GM10847 (cell line): ENCODE data around the gene S100A16.
A peak's percentile ranks its signal among the peaks of the same experiment; 100 is the strongest.

Source experiments
- POLR2A ChIP-seq: IDR thresholded peaks from 2 replicates; pipeline ENCODE4 v1.6.1; 2011; ENCODE audit not compliant: insufficient read length; ENCODE audit errors: extremely low read depth

The S100A16 gene

DNA sequence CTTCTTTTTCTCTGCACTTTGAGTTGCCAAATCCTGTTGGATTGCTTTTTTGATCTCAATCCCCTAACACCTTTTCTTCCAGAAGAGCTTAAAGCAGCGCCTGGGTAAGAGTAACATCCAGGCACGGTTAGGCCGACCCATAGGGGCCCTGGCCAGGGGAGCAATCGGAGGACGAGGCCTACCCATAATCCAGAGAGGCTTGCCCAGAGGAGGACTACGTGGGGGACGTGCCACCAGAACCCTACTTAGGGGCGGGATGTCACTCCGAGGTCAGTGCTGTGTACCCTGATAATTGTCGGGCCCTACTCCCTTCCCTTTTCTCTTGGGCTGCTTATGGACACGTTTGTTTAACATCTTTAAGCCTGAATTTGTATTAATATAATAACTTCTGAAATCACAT lies 29.2 kb upstream of the S100A16 start:
- no peak for TF ChIP-seq POLR2A

DNA sequence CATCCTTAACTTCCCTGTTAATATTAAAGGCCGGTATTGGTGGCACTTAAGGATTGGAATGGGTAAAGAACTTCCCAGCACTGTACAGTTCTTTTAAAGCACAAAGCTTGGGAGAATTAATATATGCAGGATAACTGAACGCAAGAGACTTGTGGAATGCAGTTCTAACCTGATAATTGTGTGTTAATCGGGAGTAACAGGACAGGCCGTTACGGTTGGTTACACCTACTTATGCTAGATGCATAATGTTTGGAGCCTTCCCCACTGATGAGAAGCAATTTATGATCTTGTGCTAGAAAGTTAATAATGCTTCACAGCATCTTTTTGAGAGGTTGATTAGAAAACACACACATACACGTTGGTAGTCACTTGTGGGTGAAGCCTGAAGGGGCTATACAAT lies 27.9 kb upstream of the S100A16 start:
- no peak for TF ChIP-seq POLR2A

DNA sequence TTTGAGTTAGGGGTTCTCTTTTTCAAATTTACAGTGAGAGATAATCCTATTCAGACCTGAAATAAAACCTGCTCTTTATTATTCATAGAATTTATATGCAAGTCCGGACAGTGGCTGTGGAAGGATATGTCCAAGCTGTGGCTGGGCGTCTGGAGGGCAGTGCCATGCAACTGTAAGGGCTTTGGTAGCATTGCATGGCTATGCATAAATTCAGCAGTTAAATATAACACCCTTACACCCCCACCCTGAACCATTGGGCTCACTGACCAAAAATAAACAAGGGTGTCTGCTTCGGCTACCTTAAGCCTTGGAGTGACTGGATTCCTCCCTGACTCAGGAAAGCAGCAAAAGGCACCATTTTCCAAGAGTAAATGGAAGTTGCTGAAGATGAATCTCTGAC lies 26.3 kb upstream of the S100A16 start:
- no peak for TF ChIP-seq POLR2A

DNA sequence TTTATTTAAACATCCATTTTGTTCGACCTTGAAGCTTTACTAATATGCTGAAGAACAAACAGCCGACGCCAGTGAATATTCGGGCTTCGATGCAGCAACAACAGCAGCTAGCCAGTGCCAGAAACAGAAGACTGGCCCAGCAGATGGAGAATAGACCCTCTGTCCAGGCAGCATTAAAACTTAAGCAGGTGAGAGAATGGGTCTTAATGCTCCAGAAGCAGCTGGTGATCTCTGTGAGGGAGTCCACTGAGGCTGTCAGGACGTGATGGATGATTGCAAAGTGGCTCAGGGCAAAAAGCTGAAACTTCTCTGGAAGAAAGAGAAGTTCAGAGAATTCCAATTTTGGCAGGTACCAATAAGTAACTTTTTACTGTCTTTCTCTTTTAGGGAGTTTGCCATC lies 25.3 kb upstream of the S100A16 start:
- TF ChIP-seq POLR2A, result no peak

DNA sequence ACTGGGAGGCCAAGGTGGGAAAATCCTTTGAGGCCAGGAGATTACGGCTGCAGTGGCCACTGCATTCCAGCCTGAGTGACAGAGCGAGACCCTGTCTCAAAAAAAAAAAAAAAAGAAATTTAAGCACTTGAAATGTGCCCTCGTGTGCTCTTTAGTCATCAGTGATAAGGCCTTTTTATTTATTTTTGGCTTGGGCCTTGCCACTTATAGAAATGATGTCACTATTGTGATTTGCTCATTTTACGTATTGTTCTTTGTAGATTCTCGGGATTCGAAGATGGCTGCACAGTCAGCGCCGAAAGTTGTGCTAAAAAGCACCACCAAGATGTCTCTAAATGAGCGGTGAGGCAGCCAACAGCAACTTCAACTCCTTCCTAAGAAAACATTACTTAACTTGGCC lies 23.4 kb upstream of the S100A16 start:
- no peak for TF ChIP-seq POLR2A

DNA sequence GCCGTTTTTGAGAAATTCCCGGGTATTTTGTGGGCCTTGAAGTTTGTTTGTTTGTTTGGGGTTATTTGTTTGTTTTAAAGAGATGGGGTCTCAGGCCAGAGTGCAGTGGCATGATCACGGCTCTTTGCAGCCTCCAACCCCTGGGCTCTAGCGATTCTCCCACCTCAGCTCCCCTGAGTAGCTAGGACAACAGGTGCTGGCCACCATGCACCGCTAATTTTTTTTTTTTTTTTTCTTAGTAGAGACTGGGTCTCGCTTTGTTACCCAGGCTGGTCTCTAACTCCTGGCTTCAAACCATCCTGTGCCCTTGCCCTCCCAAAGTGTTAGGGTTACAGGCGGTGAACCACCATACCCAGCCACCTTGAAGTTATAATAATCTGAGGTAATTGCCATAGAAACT lies 22.9 kb upstream of the S100A16 start:
- TF ChIP-seq POLR2A, result no peak

DNA sequence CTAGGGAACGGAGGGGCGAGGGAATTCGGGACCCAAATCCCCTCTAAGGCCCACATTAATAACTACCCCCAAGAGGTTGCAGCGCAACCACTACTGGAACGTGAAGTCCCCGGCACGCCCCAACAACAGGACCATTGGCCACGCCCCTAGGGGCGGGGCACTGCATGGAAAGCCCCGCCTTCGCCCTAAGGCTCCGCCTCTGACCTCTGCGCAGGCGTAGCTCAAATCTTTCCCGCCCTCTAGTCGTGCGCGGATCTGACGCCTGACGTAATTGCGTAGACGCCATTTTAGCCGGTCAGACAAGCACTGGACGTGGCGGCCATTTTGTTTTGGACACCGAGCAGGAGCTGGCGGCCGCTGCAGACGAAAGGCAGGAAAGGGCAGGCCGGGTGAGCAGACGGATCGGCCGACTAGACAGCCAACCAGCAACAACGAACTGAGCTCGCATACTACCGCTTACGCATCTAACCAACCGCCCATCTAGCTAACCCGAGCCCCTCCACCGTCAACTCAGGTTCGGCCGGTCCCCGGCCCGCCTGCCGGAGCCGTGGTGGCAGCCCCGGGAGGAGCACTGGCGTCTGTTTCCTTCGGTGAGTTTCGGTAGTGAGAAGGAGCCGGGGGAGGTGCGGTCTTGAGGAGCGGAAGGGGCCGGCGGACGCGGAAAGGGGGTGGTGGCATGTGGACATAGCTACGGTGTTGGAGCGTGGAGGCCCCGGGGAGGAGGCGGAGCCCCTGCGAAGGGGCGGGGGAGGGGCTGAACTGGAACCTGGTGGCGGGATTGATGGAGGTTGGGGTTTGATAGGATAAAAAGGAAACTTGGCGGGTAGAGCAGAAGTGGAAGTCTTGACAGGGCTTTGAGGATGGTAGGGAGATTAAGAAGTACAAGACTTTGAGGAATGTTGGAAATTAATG lies 21.1 kb upstream of the S100A16 start, which contains the start of gene CHTOP:
Gene CHTOP (plus strand): TSS at position 313 of the 912 bp plus-strand sequence. CDS start 2,523 bp downstream, outside the sequence.
- TF ChIP-seq POLR2A, result peak; percentile 92

DNA sequence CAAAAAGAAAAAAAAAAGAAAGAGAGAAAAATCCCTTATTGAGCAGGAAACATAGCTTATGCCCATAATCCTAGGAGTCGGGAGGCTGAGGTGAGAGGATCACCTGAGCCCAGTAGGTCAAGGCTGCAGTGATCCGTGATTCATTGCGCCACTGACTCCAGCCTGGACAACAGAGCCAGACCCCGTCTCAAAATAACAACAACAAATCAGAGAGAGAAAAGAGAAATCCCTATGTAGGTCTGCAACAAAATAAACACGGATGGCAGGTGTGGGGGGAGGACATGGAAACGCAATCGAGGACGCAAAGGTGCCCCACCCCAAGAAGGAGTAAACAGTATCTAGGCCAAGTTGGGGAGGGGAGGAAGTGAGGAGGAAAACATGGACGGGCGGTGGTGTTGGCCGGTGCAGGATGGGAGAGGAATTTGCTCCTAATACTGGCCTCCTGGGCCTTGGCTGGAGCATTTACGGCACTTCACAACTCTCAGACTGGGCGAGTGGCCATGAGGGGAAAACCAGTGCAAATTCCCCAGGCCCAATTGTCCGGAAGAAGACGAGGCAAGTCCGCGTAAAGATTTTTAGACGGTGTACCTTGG lies 20.3 kb upstream of the S100A16 start:
- no peak for TF ChIP-seq POLR2A

DNA sequence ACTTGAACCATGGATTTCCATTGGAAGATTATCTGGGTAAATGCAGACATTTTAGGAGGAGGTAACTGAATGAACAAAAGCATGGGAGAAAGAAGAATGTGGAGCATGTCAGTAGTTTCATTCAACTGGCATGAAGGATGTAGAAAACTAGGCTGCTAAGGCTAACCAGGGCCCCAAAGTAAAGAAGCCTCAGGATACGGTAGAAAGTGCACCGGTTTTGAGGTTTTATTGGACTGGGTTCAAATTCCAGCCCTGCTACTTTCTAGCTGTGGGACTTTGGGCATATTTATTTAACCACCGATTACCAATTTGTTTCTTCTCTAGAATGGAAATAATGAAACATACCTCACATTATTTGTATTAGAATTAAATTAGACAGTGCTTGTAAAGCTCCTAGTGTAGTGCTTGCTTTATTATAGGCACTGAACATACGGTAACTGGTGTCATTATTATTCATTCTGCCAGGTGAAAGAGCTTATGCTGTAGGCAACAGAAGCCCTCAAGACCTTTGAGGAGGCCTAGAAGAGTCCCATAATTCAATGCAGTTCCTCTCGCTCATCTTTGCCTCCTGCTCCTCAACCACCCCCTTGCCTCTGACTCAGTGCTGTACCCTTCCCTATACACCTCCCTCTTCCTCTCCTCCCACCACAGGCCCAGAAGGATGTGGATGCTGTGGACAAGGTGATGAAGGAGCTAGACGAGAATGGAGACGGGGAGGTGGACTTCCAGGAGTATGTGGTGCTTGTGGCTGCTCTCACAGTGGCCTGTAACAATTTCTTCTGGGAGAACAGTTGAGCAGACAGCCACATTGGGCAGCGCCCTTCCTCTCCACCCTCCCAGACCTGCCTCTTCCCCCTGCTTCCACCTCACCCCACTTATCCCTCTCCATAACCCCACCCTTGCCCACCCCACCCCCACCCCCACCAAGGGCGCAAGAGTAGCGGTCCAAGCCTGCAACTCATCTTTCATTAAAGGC lies 18.4 kb upstream of the S100A16 start:
- TF ChIP-seq POLR2A, result no peak

DNA sequence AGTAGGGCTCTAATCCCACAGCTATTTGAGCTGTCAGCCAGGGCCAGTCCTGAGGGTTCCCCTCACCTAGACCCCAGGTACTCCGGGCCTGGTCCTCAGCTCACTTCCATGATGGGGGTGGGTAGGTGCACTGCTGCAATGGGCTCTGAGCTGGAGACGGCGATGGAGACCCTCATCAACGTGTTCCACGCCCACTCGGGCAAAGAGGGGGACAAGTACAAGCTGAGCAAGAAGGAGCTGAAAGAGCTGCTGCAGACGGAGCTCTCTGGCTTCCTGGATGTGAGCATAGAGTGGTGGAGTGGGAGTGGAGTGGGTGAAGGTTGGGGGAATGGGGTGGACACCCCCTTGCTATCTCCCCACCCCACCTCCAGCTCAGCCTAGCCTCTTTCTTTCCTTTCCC lies 17.4 kb upstream of the S100A16 start:
- no peak for TF ChIP-seq POLR2A

DNA sequence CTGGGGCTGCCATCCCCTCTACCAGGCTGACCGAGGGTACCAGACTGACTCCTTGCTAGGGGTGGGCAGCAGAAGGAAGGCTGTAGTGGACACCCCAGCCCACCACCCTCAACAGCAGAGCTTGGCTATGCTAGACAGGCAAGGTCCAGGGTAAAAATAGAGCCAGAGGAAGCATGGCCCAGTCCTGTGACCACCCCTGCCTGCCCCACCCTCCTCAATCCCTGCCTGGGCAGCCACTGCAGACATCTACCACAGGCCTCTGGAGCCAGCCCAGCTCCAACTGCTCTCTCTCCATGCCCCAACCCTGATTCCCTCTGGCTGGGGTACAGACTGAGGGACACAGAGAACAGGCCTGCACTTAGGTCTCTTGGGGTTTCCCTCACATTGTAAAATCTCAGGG lies 17.0 kb upstream of the S100A16 start:
- TF ChIP-seq POLR2A, result no peak

DNA sequence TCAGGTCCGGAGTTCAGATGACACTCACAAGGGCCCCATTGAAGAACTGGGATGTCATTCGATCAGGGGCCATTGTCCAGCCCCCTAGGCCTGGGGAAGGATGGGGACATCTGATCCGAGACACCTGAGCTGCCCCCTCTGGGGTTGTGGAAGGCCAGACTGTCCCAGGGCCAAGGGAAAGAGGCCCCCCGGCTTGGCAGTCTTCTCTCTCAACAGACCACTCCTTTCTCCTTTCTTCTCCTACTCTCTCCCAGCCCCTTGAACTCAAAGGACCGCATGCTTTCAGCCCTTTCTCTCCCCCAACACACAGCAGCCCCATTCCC lies 16.4 kb upstream of the S100A16 start:
- TF ChIP-seq POLR2A, result no peak

DNA sequence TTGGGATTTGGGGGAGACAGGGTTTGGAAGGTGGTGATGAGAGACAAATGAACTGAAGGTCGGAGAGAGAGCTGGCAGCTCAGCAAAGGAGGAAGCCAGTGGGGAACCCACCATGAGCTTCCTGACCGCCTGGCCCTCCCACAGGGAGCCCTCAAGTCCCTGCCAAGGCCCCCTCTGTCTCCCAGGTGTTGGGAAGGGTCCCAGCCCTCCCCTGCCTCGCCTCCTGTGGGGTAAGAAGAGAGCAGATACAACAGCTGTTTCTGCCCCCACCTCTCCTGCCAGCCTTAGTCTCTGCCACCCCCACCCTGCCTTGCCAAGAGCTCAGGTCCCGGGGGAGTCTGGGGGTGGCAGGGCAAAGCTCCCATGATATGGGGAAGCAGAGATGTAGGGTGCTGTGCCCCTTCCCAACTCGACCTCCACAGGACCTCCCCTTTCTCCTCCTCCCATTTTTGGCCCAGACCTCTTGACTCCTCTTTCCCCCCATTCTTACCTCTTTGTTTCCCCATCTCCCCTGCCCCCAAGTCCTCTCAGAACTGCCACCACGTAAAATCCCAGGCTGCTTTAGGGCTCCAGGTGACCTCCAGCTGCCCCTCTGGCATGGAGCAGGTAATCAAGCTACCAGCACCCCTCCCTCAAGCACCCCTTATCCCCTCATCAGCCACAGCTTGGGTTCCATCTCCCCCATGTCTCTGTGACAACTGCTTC lies 15.9 kb upstream of the S100A16 start:
- TF ChIP-seq POLR2A, result no peak

DNA sequence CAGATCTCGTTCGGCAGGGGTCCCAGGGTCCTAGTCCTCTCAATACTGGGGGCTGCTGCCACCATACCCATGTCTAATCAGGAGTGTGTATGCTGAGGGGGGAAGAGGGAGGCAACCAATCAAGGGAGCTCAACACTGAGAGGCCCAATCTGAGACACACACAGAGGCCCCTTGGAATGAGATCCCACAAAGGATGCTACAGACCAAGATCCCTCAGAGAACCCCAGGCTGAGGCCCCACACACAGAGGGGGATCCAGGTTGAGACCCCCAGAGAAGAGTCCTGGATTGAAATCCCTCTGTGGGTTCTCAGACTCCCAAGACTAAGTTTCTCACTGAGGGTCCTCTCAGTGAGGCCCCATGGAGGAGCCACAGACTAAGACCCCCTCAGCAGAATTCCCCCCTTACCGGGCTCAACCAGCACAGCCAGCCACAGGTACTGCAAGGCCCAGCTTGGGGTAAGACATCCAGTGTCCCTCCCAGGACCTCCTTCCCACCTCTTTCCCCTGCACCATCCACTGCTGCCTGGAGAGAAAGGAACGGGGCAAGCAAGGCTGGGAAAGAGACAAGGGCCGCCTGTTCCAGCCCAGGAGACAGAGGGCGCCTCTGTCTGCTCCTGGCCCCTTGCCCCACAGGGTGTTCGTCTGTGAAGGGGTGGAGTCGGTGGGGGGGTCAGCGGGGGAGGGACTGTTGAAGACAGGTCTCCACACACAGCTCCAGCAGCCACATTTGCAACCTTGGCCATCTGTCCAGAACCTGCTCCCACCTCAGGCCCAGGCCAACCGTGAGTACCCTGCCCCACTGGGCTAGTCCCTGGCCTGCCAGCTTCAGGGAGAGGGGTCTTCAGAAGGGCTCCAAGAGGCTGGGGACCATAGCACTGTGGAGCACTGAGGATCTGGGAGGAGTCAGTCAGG lies 15.0 kb upstream of the S100A16 start, which contains the start of gene S100A1:
Gene S100A1 (plus strand): TSS at position 720 of the 912 bp plus-strand sequence. CDS start 2,088 bp downstream, outside the sequence.
- TF ChIP-seq POLR2A, result no peak
